ENCODE data around the gene BMP3. TPM values are rescaled to one million over a fixed set of nuclear protein-coding genes. Genes with fewer than 3 reads are reported as not detected.

The BMP3 gene, protein sequence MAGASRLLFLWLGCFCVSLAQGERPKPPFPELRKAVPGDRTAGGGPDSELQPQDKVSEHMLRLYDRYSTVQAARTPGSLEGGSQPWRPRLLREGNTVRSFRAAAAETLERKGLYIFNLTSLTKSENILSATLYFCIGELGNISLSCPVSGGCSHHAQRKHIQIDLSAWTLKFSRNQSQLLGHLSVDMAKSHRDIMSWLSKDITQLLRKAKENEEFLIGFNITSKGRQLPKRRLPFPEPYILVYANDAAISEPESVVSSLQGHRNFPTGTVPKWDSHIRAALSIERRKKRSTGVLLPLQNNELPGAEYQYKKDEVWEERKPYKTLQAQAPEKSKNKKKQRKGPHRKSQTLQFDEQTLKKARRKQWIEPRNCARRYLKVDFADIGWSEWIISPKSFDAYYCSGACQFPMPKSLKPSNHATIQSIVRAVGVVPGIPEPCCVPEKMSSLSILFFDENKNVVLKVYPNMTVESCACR
- total RNA-seq (2022): 0.10 and 0.17 TPM in 2 replicates
- Bru-seq, nascent RNA: percentile 10 among the genes with signal in this experiment
- percentile 24 among the genes with signal in this experiment for BruChase-seq, experiment 1, labeled RNA remaining after a 6-hour chase
- BruChase-seq, experiment 2, labeled RNA remaining after a 2-hour chase: percentile 17 among the genes with signal in this experiment
- long read RNA-seq: 0 reads

DNA sequence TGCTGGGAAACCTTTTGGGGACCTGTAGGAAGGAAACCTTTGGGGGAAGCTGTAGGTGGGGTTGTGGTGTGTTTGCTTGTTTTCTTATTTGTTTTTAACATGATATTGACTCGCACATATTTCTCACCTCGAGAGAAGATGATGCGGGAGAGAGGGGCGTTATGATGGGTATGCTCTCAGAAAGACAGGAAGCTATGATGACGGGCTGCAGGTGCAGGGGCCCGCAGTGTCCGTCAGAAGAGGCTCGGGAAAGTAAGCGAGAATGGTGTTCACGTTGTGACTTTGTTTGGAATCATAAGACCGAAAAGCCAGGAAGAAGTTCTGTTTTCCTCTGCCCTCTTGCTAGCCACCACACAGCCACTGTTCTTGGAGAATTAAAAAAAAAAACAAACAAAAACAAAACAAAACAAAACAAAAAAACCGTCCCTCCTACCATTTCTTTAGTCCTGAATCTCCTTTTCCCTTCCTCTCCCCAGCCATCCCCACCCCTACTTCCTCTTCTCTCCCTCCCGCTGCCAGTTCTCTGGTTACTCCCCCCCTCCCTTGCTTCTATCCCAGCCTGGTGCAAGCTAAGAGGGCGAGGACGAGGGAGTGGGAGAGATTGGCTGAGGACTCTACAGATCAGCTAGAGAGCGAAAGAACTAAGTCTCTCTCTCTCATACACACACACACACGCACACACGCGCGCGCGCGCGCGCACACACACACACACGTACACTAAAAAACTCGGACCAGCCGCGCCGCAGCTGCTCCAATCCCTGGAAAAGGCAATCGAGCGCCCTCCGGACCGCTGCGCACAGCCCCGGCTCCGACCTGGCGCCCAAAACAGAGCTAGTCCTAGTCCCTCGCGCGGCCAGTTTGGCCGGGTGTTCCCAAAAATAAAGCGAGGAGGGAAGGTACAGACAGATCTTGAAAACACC is at the start of gene BMP3:
Gene BMP3, plus strand, starts transcription at position 648 of the 920 bp plus-strand sequence. CDS start 577 bp downstream, outside the sequence.
- Mint-ChIP-seq H3K4me1 (ENCODE audit: low read depth, unreplicated experiment) (peaks cover 7% of the 10 kb centered on the region), H3K27ac (ENCODE audit: unreplicated experiment) (peak within 1 kb of the TSS; percentile 5), H3K4me3 (ENCODE audit: low read depth, unreplicated experiment) (peak within 1 kb of the TSS; percentile 88), H3K9me3 (ENCODE audit: low read depth, unreplicated experiment) (no peaks in the 10 kb centered on the region), H3K27me3 (ENCODE audit: unreplicated experiment) (peaks cover 43% of the 10 kb centered on the region), H3K36me3 (ENCODE audit: insufficient read depth, unreplicated experiment) (peaks cover 17% of the 10 kb centered on the region)
- CTCF ChIA-PET: interaction anchor here (0.6 to 1.3 kb wide), 4 partner anchors 9 to 329 kb away, joined by 3 to 7 read pairs (median 4); no protein-coding TSS in a partner anchor
- BruUV-seq (replicated peaks): no TSS peak
- no peak for TF ChIP-seq CTCF (IDR thresholded peaks at IDR 0.05; ENCODE audit: unreplicated experiment)
- intact Hi-C loops (cut with micrococcal nuclease; ENCODE audit: unreplicated experiment): no loop called here
- DNase-seq: no peak

GRCh38 chr4:80986011-80986410 is 44.5 kb upstream of the BMP3 start:
- CTCF ChIA-PET: interaction anchor here (1.6 kb wide), 1 partner anchor 45 kb away, joined by 4 read pairs; the partner anchor contains the start of gene BMP3
- no peak for TF ChIP-seq CTCF (IDR thresholded peaks at IDR 0.05; ENCODE audit: unreplicated experiment)
- intact Hi-C loops (cut with micrococcal nuclease; ENCODE audit: unreplicated experiment): no loop called here
- H3K27me3 Mint-ChIP-seq (ENCODE audit: unreplicated experiment): no peaks in the 10 kb centered on the region
- H3K27ac Mint-ChIP-seq (ENCODE audit: unreplicated experiment): no peak overlapping the region
- no TSS peak for BruUV-seq (replicated peaks)
- H3K9me3 Mint-ChIP-seq (ENCODE audit: low read depth, unreplicated experiment): no peaks in the 10 kb centered on the region
- no peaks in the 10 kb centered on the region for H3K36me3 Mint-ChIP-seq (ENCODE audit: insufficient read depth, unreplicated experiment)
- H3K4me1 Mint-ChIP-seq (ENCODE audit: low read depth, unreplicated experiment): no peaks in the 10 kb centered on the region
- no peak for DNase-seq
- no peak overlapping the region for H3K4me3 Mint-ChIP-seq (ENCODE audit: low read depth, unreplicated experiment)

DNA sequence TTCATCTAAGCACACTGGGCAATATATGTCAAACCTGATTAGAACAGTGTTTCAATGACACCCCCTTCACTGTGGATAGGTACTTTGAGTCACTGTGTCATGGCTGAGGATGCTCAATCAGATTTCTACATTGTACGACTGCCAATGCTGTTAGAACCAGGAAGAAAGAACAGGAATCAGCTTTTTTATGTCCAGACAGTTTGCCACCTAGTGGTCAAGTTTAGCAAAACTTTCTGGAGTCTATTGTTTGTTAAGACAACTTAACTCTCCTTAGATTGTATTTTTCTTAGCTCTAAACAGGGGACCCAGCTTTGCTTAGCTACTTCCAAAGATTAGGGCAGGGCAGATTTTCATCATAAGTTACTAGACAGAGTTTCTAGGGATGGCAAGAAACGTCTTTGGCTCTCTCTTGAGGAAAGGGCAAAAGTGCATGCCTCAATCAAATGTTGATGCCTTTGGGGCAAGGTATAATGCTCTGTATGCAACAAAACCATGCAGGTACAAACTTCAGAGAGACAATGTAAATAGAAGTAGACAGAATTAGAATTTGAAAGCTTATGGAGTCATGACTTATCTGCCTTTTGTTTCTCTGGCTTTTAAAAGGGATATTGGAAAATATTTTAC is 40.5 kb upstream of the BMP3 start:
- TF ChIP-seq CTCF (IDR thresholded peaks at IDR 0.05; ENCODE audit: unreplicated experiment): peak; percentile 51
- H3K36me3 Mint-ChIP-seq (ENCODE audit: insufficient read depth, unreplicated experiment): no peaks in the 10 kb centered on the region
- peak; percentile 44 for DNase-seq
- H3K27ac Mint-ChIP-seq (ENCODE audit: unreplicated experiment): no peak overlapping the region
- no peaks in the 10 kb centered on the region for H3K4me1 Mint-ChIP-seq (ENCODE audit: low read depth, unreplicated experiment)
- H3K9me3 Mint-ChIP-seq (ENCODE audit: low read depth, unreplicated experiment): no peaks in the 10 kb centered on the region
- intact Hi-C loops (cut with micrococcal nuclease; ENCODE audit: unreplicated experiment): loop anchor here (1.0 to 5.0 kb wide), 3 partner anchors 52 to 624 kb away; no protein-coding TSS in a partner anchor
- no peaks in the 10 kb centered on the region for H3K27me3 Mint-ChIP-seq (ENCODE audit: unreplicated experiment)
- CTCF ChIA-PET: interaction anchor here (1.1 to 1.6 kb wide), 2 partner anchors 31 to 49 kb away, joined by 6 to 7 read pairs; no protein-coding TSS in a partner anchor
- no TSS peak for BruUV-seq (replicated peaks)
- H3K4me3 Mint-ChIP-seq (ENCODE audit: low read depth, unreplicated experiment): no peak overlapping the region
